HPDE6-E6E7 (cell line): Measurements from ENCODE around the gene PACS1.

Experiments used
- DNase-seq: peaks from one replicate; pipeline ENCODE4 v3.0.0; 2011; ENCODE audit warnings: missing footprints; ENCODE audit errors: extremely low spot score

Gene PACS1

GRCh38 chr11:66290330-66290621, 220.2 kb downstream of the PACS1 start:
- no peak for DNase-seq

GRCh38 chr11:66291303-66291705, 221.2 kb downstream of the PACS1 start:
- no peak for DNase-seq

DNA sequence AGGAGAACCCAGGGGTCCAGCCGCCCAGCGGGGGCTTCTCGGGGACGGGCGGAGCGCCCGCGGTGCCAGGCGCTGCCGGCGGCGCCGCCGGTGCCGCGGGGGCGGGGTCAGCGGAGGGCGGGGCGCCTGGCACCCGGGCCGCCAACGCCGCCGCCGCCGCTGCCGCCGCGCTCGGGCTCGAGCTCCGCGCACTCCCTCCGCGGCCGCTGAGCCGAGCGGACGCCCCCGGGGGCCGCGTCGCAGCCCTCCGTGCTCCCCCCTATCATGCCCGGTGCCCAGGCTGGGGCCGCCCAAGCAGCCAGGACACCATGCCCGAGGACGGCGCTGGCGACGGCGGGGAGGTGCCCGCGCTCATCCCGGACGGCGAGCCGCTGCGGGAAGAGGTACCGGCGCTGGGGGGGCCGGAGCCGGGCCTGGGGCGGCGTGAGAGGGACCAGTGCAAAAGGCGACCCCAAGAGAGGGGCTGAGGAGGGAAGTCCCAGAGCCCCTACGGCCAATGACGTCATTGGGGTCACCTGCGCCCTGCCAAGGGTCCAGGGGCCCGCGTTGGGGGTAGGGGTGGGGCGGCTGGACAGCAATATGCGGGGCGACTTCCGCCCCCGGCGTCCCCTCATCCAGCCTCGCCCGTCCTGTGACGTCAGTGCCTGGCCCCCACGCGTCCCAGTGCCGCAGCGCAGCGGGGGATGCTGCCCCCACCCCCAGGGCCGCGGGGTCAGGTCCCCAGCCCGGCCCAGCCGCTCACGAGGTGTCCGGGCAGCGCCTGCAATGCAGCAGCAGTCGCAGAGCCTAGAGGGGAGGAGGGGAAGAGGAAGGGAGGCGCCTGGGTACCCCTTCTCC, 221.9 kb downstream of the PACS1 start, which contains the start of gene TMEM151A:
TSS of gene TMEM151A (plus strand) at position 189 of the 837 bp plus-strand sequence. CDS start at position 309, 120 bp downstream.
- DNase-seq = no peak

DNA sequence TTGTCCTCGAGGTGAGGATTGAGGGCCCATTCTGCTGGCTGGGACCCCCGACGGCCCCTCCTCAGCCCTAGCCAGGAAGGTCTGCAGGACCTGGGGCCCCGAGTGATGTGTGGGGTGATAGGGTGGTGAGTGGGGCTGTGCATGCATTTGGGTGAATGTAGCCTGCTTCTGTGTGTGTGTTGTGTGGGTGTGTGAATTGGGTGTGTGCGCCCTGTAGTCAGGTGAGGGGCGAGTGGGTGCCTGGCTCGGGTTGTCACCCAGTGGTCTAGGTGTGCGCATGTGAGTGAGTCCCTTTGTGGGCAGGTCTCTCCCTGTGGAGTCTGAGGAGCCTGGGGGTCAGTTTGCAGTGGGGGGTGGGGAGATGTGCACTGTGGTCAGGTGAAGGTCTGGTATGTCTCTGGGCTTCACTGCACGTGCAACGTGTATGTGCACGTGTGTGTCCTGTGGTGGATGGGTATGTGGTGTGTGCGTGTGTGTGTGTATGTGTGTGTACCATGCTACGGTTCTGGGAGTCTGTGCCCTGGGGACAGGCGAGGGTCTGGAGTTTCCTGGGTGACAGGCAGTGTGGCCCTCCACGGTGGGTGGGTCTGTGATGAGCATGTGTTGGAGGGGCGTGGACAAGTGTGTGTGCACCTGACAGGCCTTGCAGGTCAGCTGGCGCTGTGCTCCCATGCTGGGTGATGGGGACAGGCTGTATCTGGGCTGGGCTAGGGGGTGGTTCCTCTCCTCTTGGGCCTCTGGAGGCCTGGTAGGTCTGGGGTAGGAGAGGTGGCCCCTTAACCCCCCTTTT, 222.7 kb downstream of the PACS1 start:
- no peak for DNase-seq

GRCh38 chr11:66293352-66293751, 223.3 kb downstream of the PACS1 start:
- no peak for DNase-seq

DNA sequence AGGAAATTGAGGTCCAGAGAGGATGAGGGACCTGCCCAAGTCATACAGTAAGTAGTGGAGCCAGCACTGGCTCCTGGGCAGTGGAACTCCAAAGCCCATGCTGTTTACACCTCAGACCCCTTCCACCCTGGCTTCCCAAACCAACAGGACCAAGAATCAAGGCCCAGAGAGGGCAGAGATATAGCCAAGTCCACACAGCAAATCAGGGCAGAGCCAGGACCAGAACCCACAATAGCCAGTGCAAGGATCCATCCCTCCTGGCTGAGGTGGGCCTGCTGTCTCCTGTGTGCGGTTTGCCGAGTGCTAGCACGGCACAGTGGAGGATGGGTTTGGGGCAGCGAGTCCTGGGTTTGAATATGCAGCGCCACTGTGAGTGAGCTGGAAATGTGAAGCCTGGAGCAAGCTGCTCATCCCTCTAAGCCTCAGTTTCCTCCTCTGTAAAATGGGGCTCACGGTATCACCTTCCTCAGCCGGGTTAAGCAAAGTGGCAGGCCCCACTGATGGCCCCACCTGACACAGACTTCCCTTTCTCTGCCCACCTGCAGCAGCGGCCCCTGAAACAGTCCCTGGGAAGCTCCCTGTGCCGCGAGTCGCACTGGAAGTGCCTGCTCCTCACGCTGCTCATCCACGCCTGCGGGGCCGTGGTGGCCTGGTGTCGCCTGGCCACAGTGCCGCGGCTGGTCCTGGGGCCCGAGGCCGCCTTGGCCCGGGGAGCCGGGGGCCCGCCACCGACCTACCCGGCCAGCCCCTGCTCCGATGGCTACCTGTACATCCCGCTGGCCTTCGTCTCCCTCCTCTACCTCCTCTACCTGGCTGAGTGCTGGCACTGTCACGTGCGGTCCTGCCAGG, 223.9 kb downstream of the PACS1 start:
- DNase-seq = no peak
